Liver (tissue), 9 donors: ENCODE data around the gene CDH4. TPM values are rescaled to one million over a fixed set of nuclear protein-coding genes. Genes with fewer than 3 reads are reported as not detected.

ENCODE experiments used
- DNase-seq: peaks from one replicate; pipeline ENCODE4 v3.0.0-alpha.2; 2017; ENCODE audit warnings: low spot score
- H3K27ac ChIP-seq, 2 donors: one replicate each; pipeline ENCODE4 v1.7.0; 2013; ENCODE audit warnings: inconsistent platforms in 2 of 2, low read length in 2 of 2, control low read depth in 1 of 2, low read depth in 1 of 2, mild to moderate bottlenecking in 1 of 2
- H3K27me3 ChIP-seq, 4 donors: one replicate each; pipeline versions ENCODE4 v1.6.1 to v1.7.0; 2013; ENCODE audit warnings: low read length in 3 of 4, inconsistent platforms in 1 of 4, mild to moderate bottlenecking in 1 of 4, moderate library complexity in 1 of 4; ENCODE audit not compliant: control insufficient read depth in 4 of 4, insufficient read depth in 4 of 4
- H3K36me3 ChIP-seq, 4 donors: one replicate each; pipeline versions ENCODE4 v1.6.1 to v1.7.0; 2013; ENCODE audit warnings: low read length in 3 of 4, mild to moderate bottlenecking in 3 of 4, low read depth in 1 of 4, moderate library complexity in 1 of 4; ENCODE audit not compliant: control insufficient read depth in 4 of 4, insufficient read depth in 3 of 4
- H3K4me1 ChIP-seq, 4 donors: one replicate each; pipeline versions ENCODE4 v1.6.1 to v1.7.0; 2013; ENCODE audit warnings: low read length in 3 of 4, mild to moderate bottlenecking in 3 of 4, moderate library complexity in 1 of 4; ENCODE audit not compliant: control insufficient read depth in 4 of 4, insufficient read depth in 4 of 4
- H3K4me3 ChIP-seq, 3 donors: one replicate each; pipeline versions ENCODE4 v1.6.1 to v1.7.0; 2013; ENCODE audit warnings: low read length in 3 of 3, control low read depth in 1 of 3, low read depth in 1 of 3, mild to moderate bottlenecking in 1 of 3
- H3K9ac ChIP-seq, 2 donors: one replicate each; pipeline ENCODE4 v1.7.0; 2013; ENCODE audit warnings: low read length in 2 of 2, mild to moderate bottlenecking in 2 of 2, moderate library complexity in 2 of 2, control low read depth in 1 of 2, low read depth in 1 of 2
- H3K9me3 ChIP-seq, 4 donors: one replicate each; pipeline versions ENCODE4 v1.6.1 to v1.7.0; 2013; ENCODE audit warnings: low read length in 3 of 4; ENCODE audit not compliant: control insufficient read depth in 4 of 4
- CTCF ChIP-seq: fragments of 150-350 bp; IDR thresholded peaks from 2 replicates; pipeline ENCODE4 v1.5.1; 2017; ENCODE audit warnings: improper control_type of control experiment, low read depth, low read length; ENCODE audit not compliant: missing input control
- FOXA1 ChIP-seq: IDR thresholded peaks from 2 replicates; pipeline ENCODE4 v1.6.1; 2016; ENCODE audit warnings: antibody characterized with exemption
- FOXA2 ChIP-seq: IDR thresholded peaks from 2 replicates; pipeline ENCODE4 v1.6.1; 2016; ENCODE audit warnings: antibody characterized with exemption
- GABPA ChIP-seq, 2 donors: IDR thresholded peaks in 1 of 2; conservative IDR thresholded peaks in 1 of 2; 2 replicates each; pipeline ENCODE4 v1.6.1; 2016; ENCODE audit warnings: antibody characterized with exemption in 2 of 2, mild to moderate bottlenecking in 1 of 2, moderate library complexity in 1 of 2
- HNF4G ChIP-seq: IDR thresholded peaks from 2 replicates; pipeline ENCODE4 v1.6.1; 2016; ENCODE audit warnings: antibody characterized with exemption
- JUND ChIP-seq, 2 donors: IDR thresholded peaks; 2 replicates each; pipeline ENCODE4 v1.6.1; 2016; ENCODE audit warnings: antibody characterized with exemption in 2 of 2
- MAX ChIP-seq: IDR thresholded peaks from 2 replicates; pipeline ENCODE4 v1.6.1; 2016; ENCODE audit warnings: antibody characterized with exemption
- NR2F2 ChIP-seq: IDR thresholded peaks from 2 replicates; pipeline ENCODE4 v1.6.1; 2016; ENCODE audit warnings: antibody characterized with exemption
- RAD21 ChIP-seq, 2 donors: IDR thresholded peaks; 2 replicates each; pipeline ENCODE4 v1.6.1; 2016; ENCODE audit warnings: antibody characterized with exemption in 2 of 2, mild to moderate bottlenecking in 2 of 2
- REST ChIP-seq: IDR thresholded peaks from 2 replicates; pipeline ENCODE4 v1.6.1; 2016; ENCODE audit warnings: antibody characterized with exemption, mild to moderate bottlenecking
- RXRA ChIP-seq, 2 donors: IDR thresholded peaks; 2 replicates each; pipeline ENCODE4 v1.6.1; 2017 to 2018; ENCODE audit warnings: antibody characterized with exemption in 2 of 2, mild to moderate bottlenecking in 1 of 2
- SP1 ChIP-seq: IDR thresholded peaks from 2 replicates; pipeline ENCODE4 v1.6.1; 2018; ENCODE audit warnings: antibody characterized with exemption, mild to moderate bottlenecking
- YY1 ChIP-seq: IDR thresholded peaks from 2 replicates; pipeline ENCODE4 v1.6.1; 2016; ENCODE audit warnings: antibody characterized with exemption, mild to moderate bottlenecking
- WGBS: extraction: QIAGEN DNeasy Blood & Tissue Kit; methylation state at CpG from one replicate; pipeline ENCODE4 v1.1.7; 2013; 5-methylcytosine and 5-hydroxymethylcytosine counted together
- polyA plus RNA-seq, 2 donors: library from polyadenylated mRNA; stranded (reverse) in 1 of 2; unstranded in 1 of 2; fragments of 200-250 nt in 1 of 2; fragments of >200 nt in 1 of 2; fragmentation: Nextera tagmentation in 1 of 2; extraction: Ambion mirVana in 1 of 2; gene quantifications; one replicate each; pipeline versions ENCODE4 v1.2.1 to v1.2.3, GENCODE V29; 2013 to 2015
- total RNA-seq, 2 donors: library from RNA; depleted of rRNA; stranded (reverse); fragments of >200 nt; gene quantifications; one replicate each; pipeline ENCODE4 v1.2.3, GENCODE V29; 2014
- TF ChIP-seq, protein P1 (sequence below): IDR thresholded peaks from 2 replicates; pipeline ENCODE4 v1.6.1; 2016; ENCODE audit warnings: antibody characterized with exemption
- TF ChIP-seq, protein P2 (sequence below): IDR thresholded peaks from 2 replicates; pipeline ENCODE4 v1.6.1; 2016; ENCODE audit warnings: antibody characterized with exemption
- donor health status: healthy.
- donor health status: healthy.
- donor health status: healthy.
- donor health status: healthy.
- donor health status: healthy.

The CDH4 gene
- total and polyA plus RNA-seq, 4 donors, result 0.03 to 0.25 (median 0.19) TPM; not detected in 1

- no peak for DNase-seq
- no peak for TF ChIP-seq SP1
- no peak for TF ChIP-seq YY1
- TF ChIP-seq CTCF, result no peak
These were observed 546.6 kb downstream of the CDH4 start for GRCh38 chr20:61798632-61799031.

GRCh38 chr20:61799394-61799923 is 547.4 kb downstream of the CDH4 start:
- no peak overlapping the region for H3K4me3 ChIP-seq
- H3K27ac ChIP-seq, result no peak overlapping the region
- H3K27me3 ChIP-seq, result peaks cover 0 to 3% (median 1%) of the 10 kb centered on the region in 4 donors
- DNase-seq, result no peak
- H3K9ac ChIP-seq, result no peak overlapping the region
- H3K36me3 ChIP-seq, result no peaks in the 10 kb centered on the region
- H3K4me1 ChIP-seq, result no peaks in the 10 kb centered on the region
- TF ChIP-seq CTCF (no peak), MAX (no peak), YY1 (no peak), JUND (IDR thresholded peaks at IDR 0.05) (no peak), GABPA (IDR thresholded peaks at IDR 0.05 in 1 of 2, conservative IDR thresholded peaks at IDR 0.05 in 1 of 2) (no peak), HNF4G (no peak), RAD21 (IDR thresholded peaks at IDR 0.05) (no peak), SP1 (no peak), FOXA1 (no peak), REST (no peak), FOXA2 (no peak), NR2F2 (no peak), RXRA (IDR thresholded peaks at IDR 0.05) (no peak)
- TF ChIP-seq, protein P1, sequence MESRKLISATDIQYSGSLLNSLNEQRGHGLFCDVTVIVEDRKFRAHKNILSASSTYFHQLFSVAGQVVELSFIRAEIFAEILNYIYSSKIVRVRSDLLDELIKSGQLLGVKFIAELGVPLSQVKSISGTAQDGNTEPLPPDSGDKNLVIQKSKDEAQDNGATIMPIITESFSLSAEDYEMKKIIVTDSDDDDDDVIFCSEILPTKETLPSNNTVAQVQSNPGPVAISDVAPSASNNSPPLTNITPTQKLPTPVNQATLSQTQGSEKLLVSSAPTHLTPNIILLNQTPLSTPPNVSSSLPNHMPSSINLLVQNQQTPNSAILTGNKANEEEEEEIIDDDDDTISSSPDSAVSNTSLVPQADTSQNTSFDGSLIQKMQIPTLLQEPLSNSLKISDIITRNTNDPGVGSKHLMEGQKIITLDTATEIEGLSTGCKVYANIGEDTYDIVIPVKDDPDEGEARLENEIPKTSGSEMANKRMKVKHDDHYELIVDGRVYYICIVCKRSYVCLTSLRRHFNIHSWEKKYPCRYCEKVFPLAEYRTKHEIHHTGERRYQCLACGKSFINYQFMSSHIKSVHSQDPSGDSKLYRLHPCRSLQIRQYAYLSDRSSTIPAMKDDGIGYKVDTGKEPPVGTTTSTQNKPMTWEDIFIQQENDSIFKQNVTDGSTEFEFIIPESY, result no peak
- TF ChIP-seq, protein P2, sequence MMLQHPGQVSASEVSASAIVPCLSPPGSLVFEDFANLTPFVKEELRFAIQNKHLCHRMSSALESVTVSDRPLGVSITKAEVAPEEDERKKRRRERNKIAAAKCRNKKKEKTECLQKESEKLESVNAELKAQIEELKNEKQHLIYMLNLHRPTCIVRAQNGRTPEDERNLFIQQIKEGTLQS, result no peak
- 81% methylated on average over 14 of the region's 14 CpGs for WGBS
- no peaks in the 10 kb centered on the region for H3K9me3 ChIP-seq

More at GRCh38 chr20:61798632-61799031, 546.6 kb downstream of the CDH4 start:
- H3K27ac ChIP-seq, result no peak overlapping the region
- H3K4me3 ChIP-seq, result no peak overlapping the region
- no peaks in the 10 kb centered on the region for H3K36me3 ChIP-seq
- 86% methylated on average over 16 of the region's 16 CpGs for WGBS
- H3K9me3 ChIP-seq, result no peaks in the 10 kb centered on the region
- peaks cover 0 to 3% (median 1%) of the 10 kb centered on the region in 4 donors for H3K27me3 ChIP-seq
- H3K9ac ChIP-seq, result no peak overlapping the region
- no peaks in the 10 kb centered on the region for H3K4me1 ChIP-seq
